HEK293 (cell line): Measurements from ENCODE around the gene PHKB.

ENCODE experiments used
- CTCF ChIA-PET: fragments of 350-600 bp; formaldehyde crosslinking; extraction: SDS; loops from one replicate; lab custom pipeline; 2021; ENCODE audit warnings: antibody characterized with exemption; lab: Yijun Ruan, JAX
- POLR2A ChIA-PET: fragments of 300-600 bp; formaldehyde crosslinking; extraction: SDS; loops from one replicate; lab custom pipeline; 2020; ENCODE audit warnings: antibody characterized with exemption, inconsistent platforms; lab: Yijun Ruan, JAX
- H3K27ac ChIP-seq: fragments of 200-500 bp; sonication (Bioruptor generic); 2 replicates; pipeline ENCODE4 v1.5.1; 2014; ENCODE audit warnings: low read depth, low read length, control low read depth, inconsistent platforms; ENCODE audit errors: extremely low read depth
- H3K36me3 ChIP-seq, 2 experiments: fragments of 200-500 bp in 1 of 2; sonication (Bioruptor generic) in 1 of 2; 1 replicate in 1 of 2; 2 replicates in 1 of 2; pipeline ENCODE4 v1.5.1; 2014 to 2017; ENCODE audit warnings: inconsistent platforms in 2 of 2, low read length in 2 of 2; ENCODE audit not compliant: control insufficient read depth in 2 of 2, insufficient read depth in 1 of 2
- H3K4me1 ChIP-seq: fragments of 200-500 bp; sonication (Bioruptor generic); 2 replicates; pipeline ENCODE4 v1.5.1; 2014; ENCODE audit warnings: mild to moderate bottlenecking, low read length, inconsistent platforms; ENCODE audit not compliant: control insufficient read depth, insufficient read depth
- H3K4me3 ChIP-seq: 2 replicates; pipeline ENCODE4 v1.5.1; 2011; ENCODE audit warnings: low read depth, mild to moderate bottlenecking, control low read depth, low read length, moderate library complexity
- H3K9me3 ChIP-seq: fragments of 200-500 bp; sonication (Bioruptor generic); 2 replicates; pipeline ENCODE4 v1.5.1; 2014; ENCODE audit warnings: low read depth, low read length, inconsistent platforms; ENCODE audit not compliant: control insufficient read depth, insufficient read depth
- GLIS1 ChIP-seq: fragments of 450-650 bp; formaldehyde crosslinking; IDR thresholded peaks from 2 replicates; pipeline ENCODE4 v1.5.1; 2016; ENCODE audit warnings: missing biosample characterization, missing genetic modification characterization
- SP2 ChIP-seq: fragments of 450-650 bp; formaldehyde crosslinking; IDR thresholded peaks from 2 replicates; pipeline ENCODE4 v1.5.1; 2016; ENCODE audit warnings: missing biosample characterization, missing genetic modification characterization
- ZBTB7A ChIP-seq: fragments of 450-650 bp; formaldehyde crosslinking; IDR thresholded peaks from 2 replicates; pipeline ENCODE4 v1.5.1; 2016; ENCODE audit warnings: low read depth, missing biosample characterization, missing genetic modification characterization
- ZNF16 ChIP-seq: fragments of 450-650 bp; formaldehyde crosslinking; IDR thresholded peaks from 2 replicates; pipeline ENCODE4 v1.5.1; 2016; ENCODE audit warnings: low read depth, missing biosample characterization, missing genetic modification characterization
- ZNF169 ChIP-seq: fragments of 450-650 bp; formaldehyde crosslinking; IDR thresholded peaks from 2 replicates; pipeline ENCODE4 v1.5.1; 2016; ENCODE audit warnings: missing biosample characterization, missing genetic modification characterization
- ZNF184 ChIP-seq: fragments of 450-650 bp; IDR thresholded peaks from 2 replicates; pipeline ENCODE4 v1.5.1; 2018; ENCODE audit warnings: missing biosample characterization, mild to moderate bottlenecking, missing genetic modification characterization
- ZNF19 ChIP-seq: fragments of 450-650 bp; formaldehyde crosslinking; IDR thresholded peaks from 2 replicates; pipeline ENCODE4; 2016; ENCODE audit warnings: missing biosample characterization, missing genetic modification characterization, low read depth
- ZNF292 ChIP-seq: fragments of 450-650 bp; formaldehyde crosslinking; IDR thresholded peaks from 2 replicates; pipeline ENCODE4 v1.5.1; 2016; ENCODE audit warnings: low read depth, missing biosample characterization, missing genetic modification characterization, borderline replicate concordance
- ZNF362 ChIP-seq: fragments of 450-650 bp; formaldehyde crosslinking; IDR thresholded peaks from 2 replicates; pipeline ENCODE4 v1.5.1; 2016; ENCODE audit warnings: missing biosample characterization, missing genetic modification characterization
- ZNF37A ChIP-seq: fragments of 450-650 bp; IDR thresholded peaks from 2 replicates; pipeline ENCODE4 v1.5.1; 2018; ENCODE audit warnings: missing biosample characterization, missing genetic modification characterization
- ZNF391 ChIP-seq: fragments of 450-650 bp; formaldehyde crosslinking; IDR thresholded peaks from 2 replicates; pipeline ENCODE4 v1.5.1; 2016; ENCODE audit warnings: low read depth, missing biosample characterization, missing genetic modification characterization, borderline replicate concordance
- ZNF398 ChIP-seq: fragments of 450-650 bp; formaldehyde crosslinking; IDR thresholded peaks from 2 replicates; pipeline ENCODE4 v1.5.1; 2017; ENCODE audit warnings: missing biosample characterization, missing genetic modification characterization
- ZNF426 ChIP-seq: fragments of 450-650 bp; formaldehyde crosslinking; IDR thresholded peaks from 2 replicates; pipeline ENCODE4 v1.5.1; 2017; ENCODE audit warnings: missing biosample characterization, missing genetic modification characterization, mild to moderate bottlenecking, inconsistent platforms, moderate library complexity
- ZNF48 ChIP-seq: fragments of 450-650 bp; formaldehyde crosslinking; IDR thresholded peaks from 2 replicates; pipeline ENCODE4 v1.5.1; 2016; ENCODE audit warnings: missing biosample characterization, missing genetic modification characterization
- ZNF544 ChIP-seq: fragments of 450-650 bp; formaldehyde crosslinking; IDR thresholded peaks from 2 replicates; pipeline ENCODE4 v1.5.0; 2017; ENCODE audit warnings: missing biosample characterization, missing genetic modification characterization
- ZNF549 ChIP-seq: fragments of 450-650 bp; IDR thresholded peaks from 2 replicates; pipeline ENCODE4 v1.5.1; 2018; ENCODE audit warnings: missing biosample characterization, missing genetic modification characterization, mild to moderate bottlenecking, inconsistent platforms, moderate library complexity
- ZNF624 ChIP-seq: fragments of 450-650 bp; formaldehyde crosslinking; IDR thresholded peaks from 2 replicates; pipeline ENCODE4 v1.5.1; 2017; ENCODE audit warnings: missing biosample characterization, missing genetic modification characterization
- ZNF747 ChIP-seq: fragments of 450-650 bp; formaldehyde crosslinking; IDR thresholded peaks from 2 replicates; pipeline ENCODE4 v1.5.1; 2016; ENCODE audit warnings: missing biosample characterization, missing genetic modification characterization
- ZNF768 ChIP-seq: fragments of 450-650 bp; formaldehyde crosslinking; IDR thresholded peaks from 2 replicates; pipeline ENCODE4 v1.5.1; 2018; ENCODE audit warnings: missing biosample characterization, mild to moderate bottlenecking, missing genetic modification characterization

Gene PHKB

DNA sequence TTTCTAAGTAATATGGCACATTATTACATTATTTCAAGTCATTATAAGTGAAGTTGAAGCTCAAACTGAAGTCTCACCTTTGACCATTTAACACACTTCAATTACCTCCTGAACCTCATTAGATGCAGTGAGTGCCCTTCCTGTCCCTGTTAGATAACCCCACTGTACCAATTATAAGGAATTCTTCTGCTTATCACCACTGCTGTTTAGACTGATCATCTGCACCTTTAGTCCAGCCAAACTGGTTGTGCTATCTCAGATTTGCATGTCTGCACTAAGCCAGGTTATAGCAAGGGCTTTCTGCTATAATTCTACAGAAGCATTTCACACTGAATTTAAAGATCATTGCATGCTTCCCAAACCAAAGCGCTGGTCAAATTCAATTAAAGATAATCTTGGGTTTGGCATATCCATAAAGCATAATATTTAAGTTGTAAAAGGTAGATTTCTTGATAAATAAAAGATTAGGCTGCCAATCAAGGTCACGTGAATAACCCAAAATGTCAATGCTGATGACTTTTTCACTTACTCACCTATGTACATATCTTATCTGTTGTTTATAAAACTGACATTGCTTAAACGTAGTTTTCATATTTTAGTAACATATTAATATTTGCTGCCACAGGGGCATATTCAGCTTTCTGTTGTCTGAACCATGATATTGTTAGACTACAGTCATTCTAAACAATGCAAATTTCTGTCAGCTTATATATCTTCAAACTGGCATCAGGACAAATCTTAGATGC is 12.1 kb upstream of the PHKB start:
- CTCF ChIA-PET = no interaction called here
- no peaks in the 10 kb centered on the region for H3K9me3 ChIP-seq
- no peak for TF ChIP-seq GLIS1
- no peak for TF ChIP-seq ZNF747 (tag by site-specific recombination)
- TF ChIP-seq ZNF624 (tag by site-specific recombination) = no peak
- no peak for TF ChIP-seq ZNF292 (tag by site-specific recombination)
- no peak for TF ChIP-seq ZNF169 (tag by site-specific recombination)
- TF ChIP-seq ZNF37A (tag by site-specific recombination) = no peak
- TF ChIP-seq ZBTB7A (tag by site-specific recombination) = no peak
- TF ChIP-seq ZNF19 (tag by site-specific recombination) = no peak
- no peak for TF ChIP-seq ZNF544 (tag by site-specific recombination)
- TF ChIP-seq ZNF16 (tag by site-specific recombination) = no peak
- no peak for TF ChIP-seq ZNF426 (tag by site-specific recombination)
- no peak for TF ChIP-seq ZNF48 (tag by site-specific recombination)
- no peak for TF ChIP-seq ZNF362 (tag by site-specific recombination)
- no peak for TF ChIP-seq ZNF768 (tag by site-specific recombination)
- peaks cover 13 to 48% of the 10 kb centered on the region in 2 experiments; a peak in 2 of 3 replicates for H3K36me3 ChIP-seq
- H3K27ac ChIP-seq = no peak overlapping the region
- POLR2A ChIA-PET = no interaction called here
- no peak overlapping the region for H3K4me3 ChIP-seq
- no peaks in the 10 kb centered on the region for H3K4me1 ChIP-seq

DNA sequence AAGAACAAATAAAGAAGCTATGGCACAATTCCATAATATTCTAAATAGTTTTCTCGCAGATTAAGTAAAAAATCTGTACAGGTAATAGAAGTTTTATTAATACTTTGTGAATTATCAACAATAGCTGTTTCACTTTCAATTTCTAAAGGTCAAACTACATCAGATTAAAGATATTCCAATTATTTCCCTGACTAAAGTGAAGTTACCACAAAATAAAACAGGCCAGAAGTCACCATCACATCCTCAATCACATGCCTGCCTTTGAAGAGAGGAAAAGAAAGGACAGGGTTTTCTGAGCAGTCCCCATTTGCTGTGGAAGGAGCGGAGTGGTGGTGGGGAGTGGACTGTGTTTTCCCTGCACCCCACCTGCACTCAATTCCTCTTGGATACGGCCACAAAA is 11.3 kb upstream of the PHKB start:
- ChIA-PET CTCF (no interaction called here), POLR2A (no interaction called here)
- H3K27ac ChIP-seq = no peak overlapping the region
- H3K4me3 ChIP-seq = no peak overlapping the region
- H3K9me3 ChIP-seq = no peaks in the 10 kb centered on the region
- TF ChIP-seq ZNF549 (tag by site-specific recombination) (no peak), ZNF391 (tag by site-specific recombination) (no peak)
- H3K36me3 ChIP-seq = peaks cover 17 to 53% of the 10 kb centered on the region in 2 experiments; a peak in 2 of 3 replicates
- no peaks in the 10 kb centered on the region for H3K4me1 ChIP-seq

GRCh38 chr16:47458331-47458730 is 2.8 kb upstream of the PHKB start:
- ChIA-PET POLR2A (no interaction called here), CTCF (no interaction called here)
- Histone ChIP-seq H3K27ac (no peak overlapping the region), H3K9me3 (no peaks in the 10 kb centered on the region)
- TF ChIP-seq ZNF398 = no peak
- no peak for TF ChIP-seq SP2 (tag by site-specific recombination)
- TF ChIP-seq ZNF391 (tag by site-specific recombination) = no peak
- TF ChIP-seq ZNF184 (tag by site-specific recombination) = no peak
- TF ChIP-seq, all 188 proteins: peak for 0
- H3K36me3 ChIP-seq = peaks cover 16 to 29% of the 10 kb centered on the region in 2 experiments
- H3K4me1 ChIP-seq = no peaks in the 10 kb centered on the region
- H3K4me3 ChIP-seq = no peak overlapping the region
